CD8-positive, alpha-beta memory T cell (primary cell): ENCODE results near the gene ERI3. TPM values are rescaled to one million over a fixed set of nuclear protein-coding genes. Genes with fewer than 3 reads are reported as not detected.
A peak's percentile ranks its signal among the peaks of the same experiment; 100 is the strongest.

Source experiments
- CTCF ChIA-PET: fragments of 350-600 bp; sonication (Branson Sonifier 250); formaldehyde crosslinking; loops from one replicate; lab custom pipeline; 2021; ENCODE audit warnings: antibody characterized with exemption; lab: Charles Lee
- POLR2A ChIA-PET: fragments of 350-600 bp; sonication (Branson Sonifier 250); formaldehyde crosslinking; loops from one replicate; lab custom pipeline; 2021; ENCODE audit warnings: antibody characterized with exemption; lab: Charles Lee
- DNase-seq, 5 donors: peaks; one replicate each; pipeline versions ENCODE4 v3.0.0 to v3.0.0-alpha.2; 2020 to 2022; ENCODE audit warnings: mixed read lengths in 1 of 5
- H3K27ac ChIP-seq: one replicate; pipeline ENCODE4 v1.7.0; 2013; ENCODE audit warnings: low read depth, mild to moderate bottlenecking, low read length, moderate library complexity
- H3K27me3 ChIP-seq: 2 replicates; pipeline ENCODE4 v1.7.0; 2013; ENCODE audit warnings: low read length, mild to moderate bottlenecking; ENCODE audit not compliant: insufficient read depth, poor library complexity, severe bottlenecking
- H3K36me3 ChIP-seq: 2 replicates; pipeline ENCODE4 v1.7.0; 2013; ENCODE audit warnings: mild to moderate bottlenecking, low read length, moderate library complexity; ENCODE audit not compliant: insufficient read depth
- H3K4me1 ChIP-seq: 2 replicates; pipeline ENCODE4 v1.7.0; 2013; ENCODE audit warnings: mild to moderate bottlenecking, low read length, moderate library complexity; ENCODE audit not compliant: insufficient read depth
- H3K4me3 ChIP-seq: 2 replicates; pipeline ENCODE4 v1.7.0; 2013; ENCODE audit warnings: mild to moderate bottlenecking, low read length
- H3K9me3 ChIP-seq: 2 replicates; pipeline ENCODE4 v1.7.0; 2013; ENCODE audit warnings: mild to moderate bottlenecking, low read length
- H3K27ac Mint-ChIP-seq, 8 donors: one replicate each; pipeline ENCODE4 v1.8.0; 2020 to 2021; ENCODE audit warnings: mixed read lengths in 8 of 8, mild to moderate bottlenecking in 6 of 8, inconsistent platforms in 3 of 8, moderate library complexity in 3 of 8
- H3K27me3 Mint-ChIP-seq, 2 donors: one replicate each; pipeline ENCODE4 v1.8.0; 2020 to 2021; ENCODE audit warnings: mixed read lengths in 2 of 2, mild to moderate bottlenecking in 1 of 2, moderate library complexity in 1 of 2
- H3K36me3 Mint-ChIP-seq, 3 donors: one replicate each; pipeline ENCODE4 v1.8.0; 2020 to 2021; ENCODE audit warnings: mixed read lengths in 3 of 3, inconsistent platforms in 1 of 3, mild to moderate bottlenecking in 1 of 3
- H3K4me1 Mint-ChIP-seq, 3 donors: one replicate each; pipeline ENCODE4 v1.8.0; 2020 to 2021; ENCODE audit warnings: mixed read lengths in 3 of 3, inconsistent platforms in 1 of 3, mild to moderate bottlenecking in 1 of 3
- H3K4me3 Mint-ChIP-seq, 7 donors: one replicate each; pipeline ENCODE4 v1.8.0; 2020 to 2021; ENCODE audit warnings: mixed read lengths in 7 of 7, mild to moderate bottlenecking in 6 of 7, moderate library complexity in 4 of 7, inconsistent platforms in 2 of 7
- H3K9me3 Mint-ChIP-seq, 5 donors: one replicate each; pipeline ENCODE4 v1.8.0; 2020 to 2022; ENCODE audit warnings: mixed read lengths in 5 of 5, mild to moderate bottlenecking in 3 of 5, moderate library complexity in 2 of 5, inconsistent platforms in 1 of 5
- polyA plus RNA-seq: library from polyadenylated mRNA; unstranded; fragments of 300-500 nt; fragmentation: Illumina TruSeq; gene quantifications from one replicate; pipeline ENCODE4 v1.2.3, GENCODE V29; 2021
- total RNA-seq, 2 experiments: library from RNA; stranded (reverse); gene quantifications; one replicate each; pipeline ENCODE4 v1.2.3, GENCODE V29; 2021

ERI3 gene
- total and polyA plus RNA-seq, 3 experiments from 2014 or later, result 36.1 to 59.9 (median 53.8) TPM

GRCh38 chr1:44218503-44219300 is 136.4 kb downstream of the ERI3 start:
- H3K27ac Mint-ChIP-seq, result peak overlapping the region in 1 of 8 donors; percentile 48
- peaks cover 0 to 81% (median 10%) of the 10 kb centered on the region in 3 donors for H3K36me3 Mint-ChIP-seq
- CTCF ChIA-PET, result interaction anchor here (0.7 to 1.5 kb wide), 6 partner anchors 8 to 441 kb away, joined by 3 to 9 read pairs (median 3); no protein-coding TSS in a partner anchor
- Histone ChIP-seq H3K9me3 (no peaks in the 10 kb centered on the region), H3K27ac (no peak overlapping the region), H3K4me3 (no peak overlapping the region), H3K4me1 (peaks cover 9% of the 10 kb centered on the region), H3K27me3 (no peaks in the 10 kb centered on the region), H3K36me3 (peaks cover 32% of the 10 kb centered on the region)
- H3K27me3 Mint-ChIP-seq, result no peaks in the 10 kb centered on the region
- DNase-seq, result no peak
- peaks cover 28 to 47% (median 38%) of the 10 kb centered on the region in 3 donors for H3K4me1 Mint-ChIP-seq
- POLR2A ChIA-PET, result no interaction called here
- H3K9me3 Mint-ChIP-seq, result no peaks in the 10 kb centered on the region
- peak overlapping the region in 1 of 7 donors; percentile 9 for H3K4me3 Mint-ChIP-seq

GRCh38 chr1:44217809-44218410 is 137.1 kb downstream of the ERI3 start:
- peaks cover 32% of the 10 kb centered on the region for H3K36me3 ChIP-seq
- no peak overlapping the region for H3K27ac ChIP-seq
- CTCF ChIA-PET, result interaction anchor here (0.7 to 1.5 kb wide), 14 partner anchors 9 to 442 kb away, joined by 3 to 9 read pairs (median 4); no protein-coding TSS in a partner anchor
- Mint-ChIP-seq H3K4me3 (peak overlapping the region in 1 of 7 donors; percentile 51), H3K27me3 (no peaks in the 10 kb centered on the region), H3K27ac (peak overlapping the region in 5 of 8 donors; percentile 22 to 87 (median 73)), H3K36me3 (peaks cover 0 to 86% (median 10%) of the 10 kb centered on the region in 3 donors), H3K9me3 (no peaks in the 10 kb centered on the region), H3K4me1 (peaks cover 31 to 48% (median 46%) of the 10 kb centered on the region in 3 donors)
- H3K27me3 ChIP-seq, result no peaks in the 10 kb centered on the region
- H3K9me3 ChIP-seq, result no peaks in the 10 kb centered on the region
- no peak overlapping the region for H3K4me3 ChIP-seq
- DNase-seq, result peak; percentile 38 to 72 (median 51)
- POLR2A ChIA-PET, result interaction anchor here (0.6 kb wide), 1 partner anchor 9 kb away, joined by 3 read pairs; no protein-coding TSS in a partner anchor
- H3K4me1 ChIP-seq, result peaks cover 11% of the 10 kb centered on the region

- Histone ChIP-seq H3K9me3 (no peaks in the 10 kb centered on the region), H3K27me3 (no peaks in the 10 kb centered on the region), H3K27ac (peak within 1 kb of the TSS; percentile 69), H3K4me3 (peak within 1 kb of the TSS; percentile 89), H3K36me3 (peaks cover 11% of the 10 kb centered on the region), H3K4me1 (peaks cover 20% of the 10 kb centered on the region)
- peak within 1 kb of the TSS; percentile 81 to 98 (median 95) for H3K4me3 Mint-ChIP-seq
- no peaks in the 10 kb centered on the region for H3K9me3 Mint-ChIP-seq
- peaks cover 0 to 47% (median 4%) of the 10 kb centered on the region in 3 donors for H3K36me3 Mint-ChIP-seq
- peak within 1 kb of the TSS; percentile 84 to 98 (median 94) for H3K27ac Mint-ChIP-seq
- H3K4me1 Mint-ChIP-seq, result peaks cover 42 to 59% (median 57%) of the 10 kb centered on the region in 3 donors
- CTCF ChIA-PET, result interaction anchor here (0.8 to 1.0 kb wide), 3 partner anchors 104 to 563 kb away, joined by 3 to 4 read pairs (median 3); partner anchors contain the start of gene KDM4A
- POLR2A ChIA-PET, result interaction anchor here (0.6 to 1.5 kb wide), 4 partner anchors 18 to 421 kb away, joined by 3 read pairs; no protein-coding TSS in a partner anchor
- DNase-seq, result peak; percentile 74 to 89 (median 80)
- peaks cover 0 to 1% of the 10 kb centered on the region in 2 donors for H3K27me3 Mint-ChIP-seq
Measured at GRCh38 chr1:44213222-44214112, 141.6 kb downstream of the ERI3 start, which contains the start of gene DMAP1. TSS of gene DMAP1 (plus strand) at chr1:44213471. CDS start at chr1:44213754, 283 bp downstream.

- peak overlapping the region; percentile 89 for H3K4me3 ChIP-seq
- H3K36me3 ChIP-seq, result peaks cover 4% of the 10 kb centered on the region
- H3K9me3 ChIP-seq, result no peaks in the 10 kb centered on the region
- POLR2A ChIA-PET, result interaction anchor here (0.6 to 1.5 kb wide), 5 partner anchors 17 to 562 kb away, joined by 3 read pairs; no protein-coding TSS in a partner anchor
- peak in 4 of 5 donors; percentile 16 to 59 (median 25) for DNase-seq
- Mint-ChIP-seq H3K27ac (peak overlapping the region; percentile 84 to 98 (median 94)), H3K4me1 (peaks cover 40 to 57% (median 55%) of the 10 kb centered on the region in 3 donors), H3K27me3 (peaks cover 0 to 1% of the 10 kb centered on the region in 2 donors), H3K4me3 (peak overlapping the region; percentile 81 to 98 (median 95)), H3K9me3 (no peaks in the 10 kb centered on the region), H3K36me3 (peaks cover 0 to 38% (median 4%) of the 10 kb centered on the region in 3 donors)
- H3K4me1 ChIP-seq, result peaks cover 20% of the 10 kb centered on the region
- peak overlapping the region; percentile 69 for H3K27ac ChIP-seq
- CTCF ChIA-PET, result interaction anchor here (0.8 to 1.0 kb wide), 4 partner anchors 105 to 562 kb away, joined by 3 to 4 read pairs (median 3); partner anchors contain the start of gene KDM4A
- H3K27me3 ChIP-seq, result no peaks in the 10 kb centered on the region
Measured at GRCh38 chr1:44212355-44213221, 142.5 kb downstream of the ERI3 start.

GRCh38 chr1:44210595-44210994 is 144.5 kb downstream of the ERI3 start:
- Histone ChIP-seq H3K9me3 (no peaks in the 10 kb centered on the region), H3K27me3 (no peaks in the 10 kb centered on the region), H3K27ac (no peak overlapping the region), H3K4me3 (no peak overlapping the region), H3K4me1 (peaks cover 20% of the 10 kb centered on the region), H3K36me3 (no peaks in the 10 kb centered on the region)
- H3K4me1 Mint-ChIP-seq, result peaks cover 33 to 40% (median 38%) of the 10 kb centered on the region in 3 donors
- H3K9me3 Mint-ChIP-seq, result no peaks in the 10 kb centered on the region
- POLR2A ChIA-PET, result no interaction called here
- H3K27ac Mint-ChIP-seq, result no peak overlapping the region
- H3K4me3 Mint-ChIP-seq, result peak overlapping the region in 1 of 7 donors; percentile 40
- CTCF ChIA-PET, result no interaction called here
- peaks cover 0 to 19% (median 4%) of the 10 kb centered on the region in 3 donors for H3K36me3 Mint-ChIP-seq
- H3K27me3 Mint-ChIP-seq, result peaks cover 2 to 4% of the 10 kb centered on the region in 2 donors
- DNase-seq, result no peak

GRCh38 chr1:44208226-44208625 is 146.8 kb downstream of the ERI3 start:
- peaks cover 15 to 16% (median 15%) of the 10 kb centered on the region in 3 donors for H3K4me1 Mint-ChIP-seq
- no peak overlapping the region for H3K27ac Mint-ChIP-seq
- H3K4me3 Mint-ChIP-seq, result no peak overlapping the region
- Histone ChIP-seq H3K27ac (no peak overlapping the region), H3K27me3 (no peaks in the 10 kb centered on the region), H3K4me1 (peaks cover 10% of the 10 kb centered on the region), H3K36me3 (no peaks in the 10 kb centered on the region), H3K9me3 (no peaks in the 10 kb centered on the region), H3K4me3 (no peak overlapping the region)
- DNase-seq, result no peak
- CTCF ChIA-PET, result interaction anchor here (0.7 kb wide), 1 partner anchor 9 kb away, joined by 3 read pairs; no protein-coding TSS in a partner anchor
- H3K27me3 Mint-ChIP-seq, result peaks cover 5 to 6% of the 10 kb centered on the region in 2 donors
- H3K36me3 Mint-ChIP-seq, result peaks cover 0 to 3% (median 0%) of the 10 kb centered on the region in 3 donors
- H3K9me3 Mint-ChIP-seq, result no peaks in the 10 kb centered on the region
- POLR2A ChIA-PET, result no interaction called here
